ENCODE measurements around the gene NUP205.
"Not testable (repeated sequence)": the region's sequence is repeated elsewhere in the genome, so short reads cannot be mapped to it uniquely, and the experiment has no call there.

The NUP205 gene

DNA sequence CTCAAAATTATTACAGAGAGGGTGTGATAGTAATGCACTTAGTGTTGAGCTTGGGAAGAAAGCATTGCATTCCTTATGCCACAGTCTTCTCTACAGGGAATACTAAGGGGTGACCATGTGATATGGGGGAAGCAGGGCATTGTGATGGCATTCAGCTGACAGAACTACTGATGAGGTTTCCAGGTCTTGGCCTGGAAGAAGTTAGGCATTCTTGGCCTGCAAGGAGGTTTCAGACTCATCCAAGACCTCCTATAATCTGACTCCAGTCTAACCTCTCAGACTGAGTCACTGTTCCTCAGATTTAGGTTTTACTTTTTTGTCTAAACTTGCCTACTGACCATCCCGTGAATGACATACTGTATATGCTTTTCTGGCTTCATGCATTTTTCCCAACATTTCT, 112.5 kb downstream of the NUP205 start:
- no peak for DNase-seq

DNA sequence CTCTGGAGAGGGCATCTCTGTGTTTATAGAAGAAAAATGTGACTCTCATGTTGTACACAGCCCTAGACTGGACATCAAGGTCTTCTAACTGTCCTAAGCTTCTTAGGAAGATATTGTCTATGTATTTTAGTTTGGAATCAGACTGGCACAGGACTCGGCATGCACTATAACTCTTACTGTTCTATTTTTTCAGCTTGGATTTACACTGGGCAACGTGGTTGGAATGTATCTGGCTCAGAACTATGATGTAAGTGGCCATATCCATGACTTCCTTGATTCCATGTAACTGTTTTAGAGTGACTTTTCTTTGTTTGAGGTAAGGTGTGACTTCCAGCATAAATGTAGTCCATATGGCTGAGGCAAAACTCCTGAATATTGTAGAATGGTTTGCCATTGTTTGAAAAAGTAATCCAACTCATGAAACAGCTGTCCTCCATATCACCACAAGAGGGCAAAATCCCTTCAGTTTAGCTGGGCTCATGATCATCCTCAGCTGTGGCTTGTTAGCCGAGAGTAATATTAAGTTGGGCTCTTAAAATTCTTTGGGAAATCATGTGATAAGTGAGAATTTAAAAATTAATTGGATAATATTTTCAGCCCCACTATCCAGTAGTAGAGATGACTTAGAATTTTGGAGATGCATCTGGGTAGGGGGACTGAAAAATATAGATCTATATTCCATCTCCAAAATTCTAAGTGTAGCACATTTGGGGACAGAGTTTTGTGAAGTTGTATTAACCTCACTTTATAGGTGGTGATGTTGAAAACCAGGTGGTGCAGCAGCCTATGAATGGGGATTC, 115.0 kb downstream of the NUP205 start:
- peak in 1 of 5 experiments; percentile 47 for DNase-seq

DNA sequence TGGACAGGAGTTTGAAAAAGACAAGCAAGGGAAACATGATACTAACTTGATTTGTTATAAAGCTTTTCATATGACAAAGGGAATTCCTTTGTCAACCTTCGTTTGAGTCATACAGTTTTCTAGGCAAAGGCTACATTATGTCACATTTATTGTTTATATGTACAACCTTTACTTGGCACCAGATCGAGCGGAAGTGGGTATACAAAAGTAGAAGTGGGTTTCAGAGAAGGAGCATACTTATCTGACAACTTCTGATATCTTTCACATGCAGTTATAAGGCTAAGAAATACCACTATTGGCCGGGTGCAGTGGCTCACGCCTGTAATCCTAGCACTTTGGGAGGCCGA, 115.6 kb downstream of the NUP205 start:
- no peak for DNase-seq

DNA sequence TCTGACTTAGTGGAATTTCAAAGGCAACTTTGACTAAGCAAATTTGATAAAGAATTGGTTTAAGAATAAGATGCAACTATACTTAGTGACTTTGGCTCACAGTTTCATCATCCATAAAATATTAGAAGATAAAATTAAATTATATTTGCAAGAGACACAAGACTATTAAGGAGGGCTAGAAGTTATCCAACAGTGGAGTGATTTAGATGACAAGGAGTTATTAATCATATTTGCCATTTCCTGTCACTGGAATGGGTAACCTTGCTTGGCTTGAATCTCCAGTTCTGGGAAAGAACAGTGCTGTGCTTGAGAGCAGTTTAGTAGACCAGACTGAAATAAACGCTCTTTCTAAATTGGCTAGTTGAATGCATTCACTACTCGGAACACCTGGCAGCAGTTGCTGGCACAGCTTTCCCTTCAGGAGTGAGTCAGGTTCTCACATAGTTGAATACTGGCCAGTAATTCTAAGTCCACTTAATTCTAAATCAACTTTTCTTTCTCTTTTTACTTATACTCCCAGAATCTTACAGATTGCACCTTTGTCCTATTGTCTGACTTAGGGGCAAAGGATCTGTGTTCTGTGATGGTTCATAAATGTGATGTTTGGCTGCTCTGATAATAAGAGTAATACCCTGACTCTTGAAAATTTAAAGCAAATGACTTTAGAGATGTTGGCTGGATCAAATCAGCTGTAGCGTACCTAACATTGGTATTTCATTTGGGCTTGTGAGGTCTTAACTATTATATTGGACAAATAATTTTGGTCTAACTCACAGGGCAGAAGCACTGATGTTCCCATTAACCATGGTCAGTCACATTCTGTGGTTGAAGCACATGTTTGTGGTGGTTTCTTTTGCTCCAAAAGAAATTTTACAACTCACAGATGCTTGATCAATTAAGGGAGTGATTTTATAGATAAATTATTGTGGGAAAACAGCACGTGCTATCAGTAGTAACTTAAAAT, 121.2 kb downstream of the NUP205 start:
- DNase-seq, result no peak

DNA sequence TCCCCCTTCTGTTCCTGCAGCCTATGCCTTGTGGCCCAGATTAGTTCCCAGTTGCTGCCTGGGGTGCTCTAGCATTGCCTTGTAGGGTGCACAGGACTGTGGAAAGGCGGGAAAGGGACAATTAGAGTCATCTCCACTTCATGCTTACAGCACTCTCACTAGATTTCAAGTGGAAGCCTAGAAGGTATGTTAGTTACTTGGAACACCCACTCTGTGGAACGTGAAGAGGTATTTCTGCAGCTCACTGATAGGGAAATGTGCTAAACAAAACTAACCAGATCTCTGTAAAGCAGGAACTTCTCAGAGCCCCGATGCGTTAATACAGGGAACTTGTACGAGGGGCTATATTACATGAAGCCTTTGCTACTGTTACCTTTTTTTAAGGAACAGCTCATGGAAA, 124.0 kb downstream of the NUP205 start:
- no peak for DNase-seq

DNA sequence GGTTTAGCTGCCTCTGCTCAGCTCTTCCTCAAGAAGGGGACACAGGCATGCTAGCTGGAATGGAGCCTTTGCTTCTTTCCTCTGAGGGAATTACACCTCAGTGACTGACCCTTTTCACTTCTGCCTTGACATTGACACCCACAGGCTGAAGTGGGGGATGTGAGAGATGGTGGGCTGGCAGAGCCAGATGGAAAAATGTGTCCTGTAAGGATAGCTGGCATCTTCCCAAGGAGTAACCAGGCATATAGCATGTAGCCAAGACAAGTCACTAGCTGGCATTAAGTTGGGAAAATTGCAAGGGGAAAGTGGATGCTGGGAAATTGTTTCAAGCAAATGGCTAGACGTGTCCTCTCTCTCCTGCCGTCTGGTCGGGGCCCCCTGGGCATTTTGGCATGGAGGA, 124.5 kb downstream of the NUP205 start:
- DNase-seq, result no peak

DNA sequence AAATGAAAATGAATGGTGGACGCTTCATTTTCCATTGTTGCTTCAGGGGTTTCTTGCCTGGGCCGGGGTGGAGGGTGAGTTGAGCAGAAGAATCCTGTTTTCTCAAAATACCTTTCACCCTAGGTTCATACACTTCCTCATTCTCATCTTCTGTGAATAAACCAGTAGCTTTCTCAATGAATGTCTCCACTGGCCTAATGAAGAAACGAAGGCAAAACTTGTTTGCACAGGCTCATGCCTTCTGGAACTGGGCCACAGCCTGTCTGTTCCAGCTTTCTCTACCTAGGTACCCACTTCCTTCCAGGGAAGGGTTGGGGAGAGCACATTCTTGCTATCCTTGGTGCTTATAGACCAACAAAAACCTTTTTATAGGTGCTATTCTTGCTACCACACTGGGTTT, 125.9 kb downstream of the NUP205 start:
- no peak for DNase-seq

DNA sequence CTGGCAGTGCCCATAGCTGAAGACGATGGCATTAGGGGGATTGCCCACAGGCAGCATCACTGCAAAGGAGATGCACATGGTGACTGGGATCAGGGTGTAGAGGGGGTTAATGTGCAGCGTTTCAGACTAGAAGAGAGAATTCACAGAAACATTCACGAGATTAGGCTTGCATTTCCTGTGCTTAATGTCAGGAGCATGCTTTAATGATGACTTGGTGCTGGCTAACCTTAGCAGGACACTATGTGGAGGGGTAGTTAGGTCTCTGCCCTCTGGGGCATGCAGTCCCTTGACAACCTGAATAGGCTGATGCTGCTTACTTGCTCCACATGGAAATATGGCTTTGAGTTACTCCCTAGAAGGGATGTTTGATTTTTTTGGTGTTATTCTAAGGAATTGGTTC, 126.4 kb downstream of the NUP205 start:
- no peak for DNase-seq

DNA sequence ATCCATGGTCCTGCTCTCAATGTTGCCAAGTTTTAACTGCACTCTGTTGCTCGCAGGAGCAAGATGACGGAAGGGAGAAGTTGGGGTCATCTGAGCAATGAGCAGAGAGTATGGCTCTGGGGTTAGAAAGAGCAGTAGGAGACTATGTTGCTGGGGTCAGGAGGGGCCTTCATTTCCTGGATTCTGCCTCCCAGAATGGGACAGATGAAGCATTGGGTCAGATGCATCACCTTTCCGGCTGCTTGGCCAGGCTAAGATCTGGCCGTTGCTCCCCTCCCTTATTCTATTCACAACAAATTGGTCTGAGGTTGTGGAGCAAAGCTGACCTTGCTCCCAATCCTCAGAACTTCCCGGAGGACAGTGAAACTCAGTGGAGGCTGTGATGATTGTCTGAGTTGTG, 127.0 kb downstream of the NUP205 start:
- no peak for DNase-seq

DNA sequence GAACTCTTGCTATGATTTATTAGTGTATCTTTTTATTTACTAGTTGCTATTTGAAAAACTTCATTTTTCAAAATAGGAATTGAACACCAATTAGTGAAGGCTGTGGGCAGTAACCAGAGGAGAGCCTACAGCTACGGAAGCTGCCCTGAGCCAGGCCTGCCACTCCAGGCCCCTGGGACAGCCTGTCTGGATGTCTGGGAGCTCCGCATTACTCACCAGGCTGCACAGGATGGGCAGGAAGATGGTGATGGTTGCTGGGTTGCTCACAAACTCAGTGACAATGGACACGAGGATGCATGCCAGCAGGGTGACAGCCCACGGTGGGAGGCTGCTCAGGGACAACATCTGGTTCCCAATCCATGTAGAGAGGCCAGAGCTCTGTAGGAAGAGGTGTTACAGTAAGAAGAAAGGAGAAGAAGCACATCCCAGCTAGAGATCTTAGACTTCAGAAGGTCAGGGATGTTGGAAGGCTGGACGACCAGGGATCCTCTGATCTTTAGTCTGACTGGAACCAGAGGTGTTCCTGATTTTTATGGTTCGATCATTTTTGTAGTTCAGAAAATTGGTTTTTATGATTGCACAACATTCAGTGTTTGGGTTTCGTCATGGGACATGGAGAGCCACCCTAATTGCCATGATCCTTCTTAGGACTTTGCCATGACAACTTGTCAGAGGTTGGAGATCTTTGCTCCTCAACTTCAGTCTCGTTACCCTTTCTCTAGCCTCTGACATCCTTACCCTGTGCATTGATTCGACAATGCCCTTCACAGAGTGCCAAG, 127.8 kb downstream of the NUP205 start:
- no peak for DNase-seq

DNA sequence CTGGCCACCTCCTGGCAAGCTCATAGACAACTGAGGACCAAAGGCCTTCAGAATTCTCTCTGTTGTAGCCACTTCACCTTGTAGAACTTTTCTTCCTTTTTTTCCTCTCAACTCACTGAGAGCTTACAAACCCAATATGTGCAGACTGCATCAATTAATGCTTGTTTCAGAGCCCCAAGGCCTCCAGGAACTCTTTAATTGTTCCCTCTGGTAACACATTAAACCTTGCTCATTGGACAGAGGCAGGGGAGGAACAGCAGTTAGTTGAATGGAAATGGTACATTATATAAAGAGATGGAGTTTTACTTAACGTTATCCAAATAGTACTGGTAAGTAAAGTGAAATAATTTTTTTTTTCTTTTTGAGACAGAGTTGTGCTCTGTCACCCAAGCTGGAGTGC, 129.7 kb downstream of the NUP205 start:
- no peak for DNase-seq

DNA sequence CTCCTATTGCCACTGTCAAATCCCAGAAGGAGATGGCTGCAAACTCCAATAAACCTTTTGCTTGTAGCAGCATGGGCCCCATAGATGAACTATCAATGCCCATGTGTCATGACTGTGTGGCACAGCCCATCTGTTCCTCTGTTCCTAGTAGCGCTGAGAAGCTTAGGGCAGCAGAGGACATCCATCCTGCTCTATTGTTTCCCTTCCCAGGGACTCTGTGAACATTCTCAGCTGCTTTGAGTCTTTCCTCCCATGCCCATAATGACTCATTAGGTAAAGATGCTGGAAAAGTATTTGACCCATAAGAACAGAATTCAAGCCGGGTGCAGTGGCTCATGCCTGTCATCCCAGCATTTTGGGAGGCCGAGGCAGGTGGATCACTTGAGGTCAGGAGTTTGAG, 132.8 kb downstream of the NUP205 start:
- no peak for DNase-seq

DNA sequence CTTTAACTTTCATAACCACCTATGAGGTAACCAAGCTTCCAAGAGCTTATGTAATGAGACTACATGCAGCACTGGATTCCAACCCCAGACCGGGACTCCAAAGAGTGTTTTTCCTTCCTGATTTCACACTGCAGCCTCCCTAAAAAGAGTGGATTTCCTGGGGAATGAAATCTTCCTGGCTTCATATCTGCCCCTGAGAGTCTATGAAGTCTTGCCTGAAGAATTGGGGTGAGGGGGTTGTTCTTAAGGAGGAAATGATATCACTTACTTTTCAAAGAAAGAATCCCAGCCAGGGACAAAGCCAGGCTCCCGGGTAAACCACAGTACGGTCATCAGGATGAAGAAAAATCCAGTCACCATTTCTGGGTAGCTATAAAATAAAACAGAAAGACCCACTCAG, 134.3 kb downstream of the NUP205 start:
- no peak for DNase-seq

DNA sequence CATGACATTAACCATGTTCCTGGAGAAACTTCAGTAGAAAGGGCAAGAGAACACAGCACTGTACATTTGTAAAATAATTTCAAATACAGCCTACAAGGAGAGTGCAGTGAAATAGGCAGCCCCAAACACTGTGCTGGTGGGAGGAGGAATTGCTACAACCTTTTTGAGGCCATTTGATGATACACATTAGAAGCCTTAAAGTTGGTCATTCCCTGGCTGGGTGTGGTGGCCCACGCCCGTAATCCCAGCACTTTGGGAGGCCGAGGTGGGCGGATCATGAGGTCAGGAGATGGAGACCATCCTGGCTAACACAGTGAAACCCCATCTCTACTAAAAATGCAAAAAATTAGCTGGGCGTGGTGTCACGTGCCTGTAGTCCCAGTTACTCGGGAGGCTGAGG, 134.9 kb downstream of the NUP205 start:
- DNase-seq, result not testable (repeated sequence)

DNA sequence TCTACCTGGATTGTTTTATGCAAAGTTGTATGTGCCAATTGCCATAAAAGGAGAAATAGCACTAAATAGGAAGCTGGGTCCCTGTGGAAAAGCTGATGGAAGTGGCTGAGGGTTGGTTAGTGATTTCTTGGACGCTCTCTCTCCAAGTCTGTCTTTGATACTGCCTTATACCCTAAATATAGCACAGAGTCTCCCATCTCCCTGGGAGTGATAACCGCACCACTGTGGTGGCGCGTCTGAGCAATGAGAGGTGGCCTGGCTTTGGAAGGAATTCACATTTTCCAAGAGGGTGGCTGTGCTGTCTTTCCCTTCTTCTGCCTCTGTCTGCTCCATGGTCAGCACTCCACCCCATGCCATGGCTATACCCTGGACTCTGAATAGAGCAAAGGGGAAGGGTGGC, 135.8 kb downstream of the NUP205 start:
- DNase-seq, result no peak

DNA sequence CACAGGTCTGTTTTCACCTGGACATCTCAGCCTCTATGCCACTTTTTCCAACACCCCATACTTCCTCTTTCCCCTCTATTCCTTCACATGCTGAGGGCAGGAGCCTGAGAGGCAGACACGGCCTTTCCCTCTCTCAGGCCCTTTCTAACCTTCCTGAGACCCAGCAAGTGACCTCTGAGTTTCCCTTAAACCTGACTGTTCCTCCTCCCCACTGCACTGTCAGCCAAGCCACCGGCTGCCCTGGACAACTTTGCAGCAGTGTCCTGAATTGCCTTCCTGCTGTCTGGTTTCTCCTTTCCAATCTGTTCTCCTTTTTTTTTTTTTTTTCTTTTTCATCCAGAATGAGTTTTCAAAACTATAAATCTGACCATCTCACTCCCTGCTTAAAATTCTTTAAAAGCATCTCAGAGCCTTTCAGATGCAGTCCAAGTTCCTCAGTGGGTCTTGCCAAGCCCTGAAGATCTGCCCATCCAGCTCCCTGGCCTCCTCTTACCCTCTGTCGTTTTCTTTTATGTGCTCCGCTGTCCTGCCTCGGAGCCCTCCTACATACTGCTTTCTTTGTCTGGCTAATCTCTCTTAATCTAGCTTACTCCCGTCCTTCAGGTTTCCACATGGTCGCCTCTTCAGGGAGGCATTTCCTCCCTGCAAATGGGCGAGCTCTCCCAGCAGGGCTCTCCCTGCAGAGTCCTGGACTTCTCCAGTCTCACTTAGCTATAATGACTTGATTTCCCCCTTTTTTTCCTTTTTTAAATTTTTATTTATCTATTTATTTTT, 139.7 kb downstream of the NUP205 start:
- DNase-seq, result no peak

Measured in T-helper 2 cell (primary cell).